DND-41 (cell line): Measurements from ENCODE around the gene TEX13A.
"Not testable (repeated sequence)": the region's sequence is repeated elsewhere in the genome, so short reads cannot be mapped to it uniquely, and the experiment has no call there.

Experiments
- ATAC-seq: fragments of 200-7000 bp; cut with Tn5 transposase; 3 replicates; pipeline ENCODE4 v1.9.1; 2021; ENCODE audit warnings: low read depth; ENCODE audit not compliant: insufficient read depth
- DNase-seq: peaks from one replicate; pipeline ENCODE4 v3.0.0-alpha.2; 2020
- H2AFZ ChIP-seq: 2 replicates; pipeline ENCODE4 v1.6.0; 2012; ENCODE audit warnings: low read depth, low read length
- H3K27ac ChIP-seq: 2 replicates; pipeline ENCODE4 v1.5.1; 2012; ENCODE audit warnings: low read length, inconsistent platforms
- H3K27me3 ChIP-seq: fragments of 200-600 bp; sonication (generic); 2 replicates; pipeline ENCODE4 v1.6.0; 2012; ENCODE audit warnings: low read length, mild to moderate bottlenecking, inconsistent platforms; ENCODE audit not compliant: insufficient read depth, poor library complexity
- H3K36me3 ChIP-seq: 2 replicates; pipeline ENCODE4 v1.5.1; 2012; ENCODE audit warnings: low read length, inconsistent platforms; ENCODE audit not compliant: insufficient read depth
- H3K4me1 ChIP-seq: 2 replicates; pipeline ENCODE4 v1.5.1; 2012; ENCODE audit warnings: mild to moderate bottlenecking, low read length; ENCODE audit not compliant: insufficient read depth
- H3K4me2 ChIP-seq: 2 replicates; pipeline ENCODE4 v1.6.0; 2012; ENCODE audit warnings: mild to moderate bottlenecking, moderate library complexity, low read length, inconsistent platforms; ENCODE audit not compliant: insufficient read depth
- H3K4me3 ChIP-seq, 2 experiments: fragments of 200-600 bp in 1 of 2; shearing (Covaris generic) in 1 of 2; 2 replicates each; pipeline ENCODE4 v1.5.1; 2012 to 2016; ENCODE audit warnings: inconsistent platforms in 2 of 2, low read length in 2 of 2, mild to moderate bottlenecking in 2 of 2, low read depth in 1 of 2, moderate library complexity in 1 of 2
- H3K79me2 ChIP-seq: 2 replicates; pipeline ENCODE4 v1.6.0; 2012; ENCODE audit warnings: low read length, inconsistent platforms; ENCODE audit not compliant: insufficient read depth
- H3K9ac ChIP-seq: 2 replicates; pipeline ENCODE4 v1.6.0; 2012; ENCODE audit warnings: low read depth, mild to moderate bottlenecking, inconsistent platforms, low read length, moderate library complexity
- H3K9me3 ChIP-seq: 2 replicates; pipeline ENCODE4 v1.5.1; 2012; ENCODE audit warnings: low read length, moderate library complexity, mild to moderate bottlenecking, inconsistent platforms; ENCODE audit not compliant: insufficient read depth, severe bottlenecking
- H4K20me1 ChIP-seq: 2 replicates; pipeline ENCODE4 v1.6.0; 2012; ENCODE audit warnings: low read length; ENCODE audit not compliant: insufficient read depth
- EZH2 ChIP-seq: IDR thresholded peaks from 3 replicates; pipeline ENCODE4 v1.6.1; 2012; ENCODE audit warnings: borderline replicate concordance, low read depth, mild to moderate bottlenecking, moderate library complexity, low read length, inconsistent platforms; ENCODE audit not compliant: severe bottlenecking
- TF ChIP-seq, protein P1 (sequence below): IDR thresholded peaks from 2 replicates; pipeline ENCODE4 v1.5.1; 2012; ENCODE audit warnings: borderline replicate concordance, low read length, moderate library complexity, mild to moderate bottlenecking; ENCODE audit not compliant: poor library complexity, severe bottlenecking; ENCODE audit errors: extremely low read depth

The TEX13A gene

GRCh38 chrX:105260291-105261043 lies 40.0 kb upstream of the TEX13A start:
- ATAC-seq, result no peak
- no peak overlapping the region for H3K4me2 ChIP-seq
- H4K20me1 ChIP-seq, result no peaks in the 10 kb centered on the region
- no peak for DNase-seq
- H3K36me3 ChIP-seq, result no peaks in the 10 kb centered on the region
- H3K79me2 ChIP-seq, result no peaks in the 10 kb centered on the region
- no peak overlapping the region for H2AFZ ChIP-seq
- no peaks in the 10 kb centered on the region for H3K9me3 ChIP-seq
- H3K27ac ChIP-seq, result no peak overlapping the region
- no peaks in the 10 kb centered on the region for H3K27me3 ChIP-seq
- TF ChIP-seq EZH2, result no peak
- TF ChIP-seq, protein P1, sequence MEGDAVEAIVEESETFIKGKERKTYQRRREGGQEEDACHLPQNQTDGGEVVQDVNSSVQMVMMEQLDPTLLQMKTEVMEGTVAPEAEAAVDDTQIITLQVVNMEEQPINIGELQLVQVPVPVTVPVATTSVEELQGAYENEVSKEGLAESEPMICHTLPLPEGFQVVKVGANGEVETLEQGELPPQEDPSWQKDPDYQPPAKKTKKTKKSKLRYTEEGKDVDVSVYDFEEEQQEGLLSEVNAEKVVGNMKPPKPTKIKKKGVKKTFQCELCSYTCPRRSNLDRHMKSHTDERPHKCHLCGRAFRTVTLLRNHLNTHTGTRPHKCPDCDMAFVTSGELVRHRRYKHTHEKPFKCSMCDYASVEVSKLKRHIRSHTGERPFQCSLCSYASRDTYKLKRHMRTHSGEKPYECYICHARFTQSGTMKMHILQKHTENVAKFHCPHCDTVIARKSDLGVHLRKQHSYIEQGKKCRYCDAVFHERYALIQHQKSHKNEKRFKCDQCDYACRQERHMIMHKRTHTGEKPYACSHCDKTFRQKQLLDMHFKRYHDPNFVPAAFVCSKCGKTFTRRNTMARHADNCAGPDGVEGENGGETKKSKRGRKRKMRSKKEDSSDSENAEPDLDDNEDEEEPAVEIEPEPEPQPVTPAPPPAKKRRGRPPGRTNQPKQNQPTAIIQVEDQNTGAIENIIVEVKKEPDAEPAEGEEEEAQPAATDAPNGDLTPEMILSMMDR, result no peak
- no peaks in the 10 kb centered on the region for H3K4me1 ChIP-seq
- no peak overlapping the region for H3K4me3 ChIP-seq
- H3K9ac ChIP-seq, result no peak overlapping the region

GRCh38 chrX:105241056-105241455 lies 20.6 kb upstream of the TEX13A start:
- Histone ChIP-seq H2AFZ (no peak overlapping the region), H4K20me1 (no peaks in the 10 kb centered on the region), H3K27me3 (no peaks in the 10 kb centered on the region), H3K79me2 (no peaks in the 10 kb centered on the region), H3K4me3 (no peak overlapping the region), H3K27ac (no peak overlapping the region), H3K4me1 (no peaks in the 10 kb centered on the region), H3K4me2 (no peak overlapping the region), H3K9ac (no peak overlapping the region), H3K36me3 (no peaks in the 10 kb centered on the region), H3K9me3 (no peaks in the 10 kb centered on the region)
- TF ChIP-seq EZH2, result no peak
- TF ChIP-seq, protein P1, result no peak
- DNase-seq, result no peak
- no peak for ATAC-seq

DNA sequence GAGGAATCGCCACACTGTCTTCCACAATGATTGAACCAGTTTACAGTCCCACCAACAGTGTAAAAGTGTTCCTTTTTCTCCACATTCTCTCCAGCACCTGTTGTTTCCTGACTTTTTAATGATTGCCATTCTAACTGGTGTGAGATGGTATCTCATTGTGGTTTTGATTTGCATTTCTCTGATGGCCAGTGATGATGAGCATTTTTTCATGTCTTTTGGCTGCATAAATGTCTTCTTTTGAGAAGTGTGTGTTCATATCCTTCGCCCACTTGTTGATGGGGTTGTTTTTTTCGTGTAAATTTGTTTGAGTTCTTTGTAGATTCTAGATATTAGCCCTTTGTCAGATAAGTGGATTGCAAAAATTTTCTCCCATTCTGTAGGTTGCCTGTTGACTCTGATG lies 16.9 kb upstream of the TEX13A start:
- H3K27ac ChIP-seq, H3K27me3 ChIP-seq, H3K4me2 ChIP-seq, H2AFZ ChIP-seq, H3K9ac ChIP-seq, DNase-seq, H3K4me3 ChIP-seq, H4K20me1 ChIP-seq, H3K79me2 ChIP-seq, H3K36me3 ChIP-seq, H3K9me3 ChIP-seq, H3K4me1 ChIP-seq, ATAC-seq: not testable (repeated sequence)

DNA sequence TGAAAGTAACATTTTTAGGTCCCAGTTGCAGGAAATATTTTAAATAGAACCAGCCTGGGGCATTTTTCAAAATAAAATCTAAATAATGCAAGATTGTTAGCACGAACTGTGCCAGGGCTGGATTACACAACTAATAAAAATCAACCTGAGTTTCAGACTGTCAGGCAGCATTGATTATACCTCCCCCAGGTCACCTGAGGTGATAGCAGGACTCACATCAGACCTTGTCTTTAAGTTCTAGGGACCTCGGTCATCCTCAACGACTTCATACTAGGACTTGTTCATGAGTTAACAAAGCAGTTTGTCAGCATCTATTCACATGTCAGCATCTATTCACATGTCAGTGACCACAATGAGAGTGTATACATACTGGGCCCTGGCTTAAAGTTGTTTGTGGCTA lies 8.7 kb upstream of the TEX13A start:
- Histone ChIP-seq H3K4me1 (no peaks in the 10 kb centered on the region), H4K20me1 (no peaks in the 10 kb centered on the region), H3K9me3 (no peaks in the 10 kb centered on the region), H3K9ac (no peak overlapping the region), H3K27ac (no peak overlapping the region), H3K79me2 (no peaks in the 10 kb centered on the region), H3K36me3 (no peaks in the 10 kb centered on the region), H2AFZ (no peak overlapping the region), H3K4me2 (no peak overlapping the region), H3K27me3 (no peaks in the 10 kb centered on the region), H3K4me3 (no peak overlapping the region)
- ATAC-seq, result no peak
- no peak for DNase-seq
- TF ChIP-seq EZH2, result no peak
- TF ChIP-seq, protein P1, result no peak
